IPS DF 6.9 (cell line): ENCODE results near the gene IGF2R.
"Not testable (repeated sequence)": the region's sequence is repeated elsewhere in the genome, so short reads cannot be mapped to it uniquely, and the experiment has no call there.

ENCODE experiments used
- DNase-seq: peaks from one replicate; pipeline ENCODE4 v3.0.0-alpha.2; 2013; ENCODE audit warnings: low read depth, low spot score
- H3K27ac ChIP-seq: one replicate; pipeline ENCODE4 v1.5.1; 2013; ENCODE audit warnings: low read length, control low read depth
- H3K27me3 ChIP-seq: 2 replicates; pipeline ENCODE4 v1.6.1; 2013; ENCODE audit warnings: mild to moderate bottlenecking, low read length; ENCODE audit not compliant: control insufficient read depth, insufficient read depth
- H3K36me3 ChIP-seq: 2 replicates; pipeline ENCODE4 v1.6.1; 2013; ENCODE audit warnings: low read length; ENCODE audit not compliant: control insufficient read depth, insufficient read depth
- H3K4me1 ChIP-seq: 2 replicates; pipeline ENCODE4 v1.6.1; 2013; ENCODE audit warnings: low read length; ENCODE audit not compliant: control insufficient read depth, insufficient read depth
- H3K4me3 ChIP-seq: 2 replicates; pipeline ENCODE4 v1.5.1; 2013; ENCODE audit warnings: mild to moderate bottlenecking, low read length
- H3K9me3 ChIP-seq: 2 replicates; pipeline ENCODE4 v1.6.1; 2013; ENCODE audit warnings: low read length, inconsistent platforms; ENCODE audit not compliant: control insufficient read depth, insufficient read depth
- WGBS: extraction: QIAGEN DNeasy Blood & Tissue Kit; methylation state at CpG from one replicate; pipeline ENCODE4 v1.1.7; 2013; ENCODE audit warnings: mixed read lengths, missing lambda C conversion rate; ENCODE audit not compliant: insufficient read length, insufficient coverage; 5-methylcytosine and 5-hydroxymethylcytosine counted together

Gene IGF2R

GRCh38 chr6:160121981-160122380 lies 153.1 kb downstream of the IGF2R start:
- H3K27ac ChIP-seq: no peak overlapping the region
- no peaks in the 10 kb centered on the region for H3K27me3 ChIP-seq
- H3K4me3 ChIP-seq: no peak overlapping the region
- no peaks in the 10 kb centered on the region for H3K36me3 ChIP-seq
- H3K4me1 ChIP-seq: no peaks in the 10 kb centered on the region
- peaks cover 3% of the 10 kb centered on the region; the same call in 1 of the 2 replicates for H3K9me3 ChIP-seq
- DNase-seq: no peak
- no CpG with 5 or more reads among the region's 14 CpGs for WGBS

DNA sequence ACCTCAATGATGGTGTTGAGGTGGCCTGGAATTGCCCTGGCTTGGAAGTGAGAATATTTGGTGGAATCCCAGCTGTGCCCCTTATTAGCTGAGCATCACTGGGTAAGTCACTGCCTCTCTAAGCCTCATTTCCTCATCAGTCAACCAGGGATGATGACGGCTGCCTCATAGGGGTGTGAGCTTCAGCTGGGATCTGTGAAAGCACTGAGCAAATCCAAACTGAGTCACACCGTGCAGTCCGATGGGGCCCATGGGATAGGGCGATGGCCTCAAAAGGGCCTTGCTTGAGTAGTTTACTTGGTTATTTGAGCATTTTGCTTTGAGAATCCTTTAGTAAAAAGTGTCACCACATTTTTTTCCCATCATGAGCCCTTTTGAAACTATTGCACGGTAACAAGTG lies 153.9 kb downstream of the IGF2R start:
- Histone ChIP-seq H3K36me3 (no peaks in the 10 kb centered on the region), H3K4me1 (no peaks in the 10 kb centered on the region), H3K27me3 (no peaks in the 10 kb centered on the region), H3K4me3 (no peak overlapping the region), H3K27ac (no peak overlapping the region), H3K9me3 (peaks cover 3% of the 10 kb centered on the region; the same call in 1 of the 2 replicates)
- WGBS: no CpG with 5 or more reads among the region's 5 CpGs
- DNase-seq: no peak

- Histone ChIP-seq H3K36me3 (no peaks in the 10 kb centered on the region), H3K4me3 (no peak overlapping the region), H3K9me3 (no peaks in the 10 kb centered on the region), H3K4me1 (no peaks in the 10 kb centered on the region), H3K27ac (no peak overlapping the region), H3K27me3 (no peaks in the 10 kb centered on the region)
- DNase-seq: no peak
- no CpG with 5 or more reads among the region's 2 CpGs for WGBS
Measured at GRCh38 chr6:160124007-160124406, 155.1 kb downstream of the IGF2R start.

DNA sequence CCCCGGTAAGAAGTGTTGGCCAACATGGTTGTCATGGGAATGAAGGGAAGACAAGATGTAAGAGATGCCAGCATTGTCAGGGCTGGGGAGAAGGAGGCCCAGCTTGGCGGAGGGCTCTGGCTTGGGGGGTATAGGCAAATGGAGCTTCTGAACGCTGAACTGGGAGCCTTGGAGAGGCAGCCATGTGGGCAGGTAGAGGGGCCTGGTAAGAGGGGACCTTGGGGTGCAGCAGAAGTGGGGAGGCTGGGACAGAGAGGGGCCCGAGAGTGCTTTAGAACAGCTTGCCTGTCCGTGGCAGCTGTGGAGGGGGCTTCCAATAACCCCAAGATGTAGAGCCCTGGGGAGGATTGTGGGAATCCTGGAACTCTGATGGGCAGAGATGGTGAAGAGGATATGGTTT lies 155.7 kb downstream of the IGF2R start:
- no peak overlapping the region for H3K4me3 ChIP-seq
- WGBS: no CpG with 5 or more reads among the region's 5 CpGs
- no peaks in the 10 kb centered on the region for H3K9me3 ChIP-seq
- DNase-seq: no peak
- no peak overlapping the region for H3K27ac ChIP-seq
- H3K36me3 ChIP-seq: no peaks in the 10 kb centered on the region
- H3K27me3 ChIP-seq: no peaks in the 10 kb centered on the region
- no peaks in the 10 kb centered on the region for H3K4me1 ChIP-seq

DNA sequence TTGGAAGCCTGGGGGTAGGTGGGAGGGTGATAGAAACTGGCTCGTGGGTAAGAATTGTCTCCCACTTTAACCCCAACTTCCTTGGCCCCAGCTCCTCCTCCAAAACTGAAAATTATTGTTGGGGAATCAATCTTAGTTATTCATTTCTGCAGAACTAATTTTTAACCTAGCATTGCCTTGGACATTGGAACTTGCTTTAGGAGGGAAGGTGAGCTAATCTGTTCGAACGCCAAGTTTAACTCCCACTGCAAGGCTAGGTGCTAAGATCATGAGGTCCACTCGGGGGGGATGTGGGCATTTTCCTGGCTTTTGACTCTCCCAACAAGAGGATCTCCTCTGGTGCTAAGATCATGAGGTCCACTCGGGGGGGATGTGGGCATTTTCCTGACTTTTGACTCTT lies 156.2 kb downstream of the IGF2R start:
- not testable (repeated sequence) for H3K4me3 ChIP-seq, H3K4me1 ChIP-seq, H3K9me3 ChIP-seq, H3K27ac ChIP-seq, H3K36me3 ChIP-seq, DNase-seq, H3K27me3 ChIP-seq
- no CpG with 5 or more reads among the region's 5 CpGs for WGBS

- Histone ChIP-seq H3K4me3 (no peak overlapping the region), H3K9me3 (no peaks in the 10 kb centered on the region), H3K27ac (no peak overlapping the region), H3K4me1 (peaks cover 6% of the 10 kb centered on the region), H3K27me3 (no peaks in the 10 kb centered on the region), H3K36me3 (no peaks in the 10 kb centered on the region)
- no peak for DNase-seq
- WGBS: no CpG with 5 or more reads among the region's 16 CpGs
Measured at GRCh38 chr6:160127270-160128124, 158.6 kb downstream of the IGF2R start.

GRCh38 chr6:160128125-160128683 lies 159.3 kb downstream of the IGF2R start:
- Histone ChIP-seq H3K36me3 (no peaks in the 10 kb centered on the region), H3K4me1 (peaks cover 9% of the 10 kb centered on the region), H3K27me3 (no peaks in the 10 kb centered on the region), H3K9me3 (no peaks in the 10 kb centered on the region), H3K4me3 (no peak overlapping the region), H3K27ac (no peak overlapping the region)
- WGBS: no CpG with 5 or more reads among the region's 3 CpGs
- no peak for DNase-seq

DNA sequence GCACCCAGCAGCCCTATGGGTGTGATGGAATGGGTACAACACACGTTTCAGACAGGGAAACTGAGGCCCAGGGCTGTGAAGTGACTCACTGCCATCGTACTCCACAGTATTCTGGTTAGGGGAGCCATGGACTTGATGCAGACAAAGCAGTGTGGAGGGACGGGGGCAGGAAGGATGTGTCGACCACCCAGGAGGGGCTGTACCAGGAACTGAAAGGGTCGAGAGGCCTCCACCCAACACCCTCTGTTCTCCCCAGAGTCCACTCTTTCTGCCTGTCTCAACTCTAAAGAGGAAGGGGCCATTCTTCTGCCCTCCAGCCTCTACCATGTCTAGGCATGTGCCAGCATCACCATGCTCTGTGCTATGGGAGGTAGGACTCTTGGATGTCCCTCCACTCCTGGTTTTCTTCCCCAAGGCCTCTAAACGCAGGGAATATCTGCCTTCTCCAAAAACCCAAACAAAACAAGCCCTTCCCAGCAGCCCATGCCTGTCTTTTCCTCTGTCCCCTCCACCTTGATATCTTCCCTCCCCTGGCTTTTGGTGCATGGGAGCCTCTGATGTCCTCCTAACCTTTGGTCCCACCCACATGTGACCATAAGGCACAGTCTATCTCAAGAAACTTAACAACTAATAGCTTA lies 160.1 kb downstream of the IGF2R start:
- no CpG with 5 or more reads among the region's 6 CpGs for WGBS
- Histone ChIP-seq H3K9me3 (no peaks in the 10 kb centered on the region), H3K27ac (no peak overlapping the region), H3K36me3 (no peaks in the 10 kb centered on the region), H3K4me3 (no peak overlapping the region), H3K27me3 (no peaks in the 10 kb centered on the region), H3K4me1 (peaks cover 12% of the 10 kb centered on the region)
- DNase-seq: no peak

DNA sequence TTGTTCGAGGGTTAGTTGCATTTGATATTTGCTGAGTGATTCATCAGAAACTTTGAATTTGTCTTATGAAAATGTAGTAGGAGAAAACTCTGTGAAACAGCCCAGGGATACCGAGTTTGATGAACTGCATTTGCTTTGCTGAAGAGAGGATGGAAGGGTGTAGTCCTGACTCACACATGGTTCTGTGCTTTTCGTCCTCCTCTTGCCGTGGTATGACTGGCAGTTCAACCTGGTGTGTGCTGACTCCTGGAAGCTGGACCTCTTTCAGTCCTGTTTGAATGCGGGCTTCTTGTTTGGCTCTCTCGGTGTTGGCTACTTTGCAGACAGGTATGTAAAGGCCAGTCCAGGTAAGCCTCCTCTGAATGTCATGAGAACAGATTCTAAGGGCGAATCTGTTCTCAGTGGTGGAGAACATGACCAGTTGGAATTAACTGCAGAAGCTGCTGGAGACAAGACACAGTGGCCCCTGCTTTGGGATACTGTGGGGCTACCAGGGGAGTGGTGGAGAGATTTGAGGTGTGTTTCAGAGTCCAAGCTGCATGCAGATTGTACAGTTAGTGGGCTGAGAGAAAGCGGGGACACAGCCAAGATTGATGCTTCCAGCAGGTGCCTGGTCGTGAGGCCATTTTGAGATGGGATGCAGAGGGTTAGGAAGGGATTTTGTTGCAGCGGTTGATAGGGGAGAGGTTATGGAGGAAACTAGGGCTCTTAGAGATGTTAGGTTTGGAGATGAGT lies 161.2 kb downstream of the IGF2R start:
- Histone ChIP-seq H3K27ac (no peak overlapping the region), H3K9me3 (no peaks in the 10 kb centered on the region), H3K27me3 (no peaks in the 10 kb centered on the region), H3K36me3 (no peaks in the 10 kb centered on the region), H3K4me1 (peaks cover 12% of the 10 kb centered on the region), H3K4me3 (no peak overlapping the region)
- no peak for DNase-seq
- 100% methylated on average over 1 of the region's 10 CpGs for WGBS

DNA sequence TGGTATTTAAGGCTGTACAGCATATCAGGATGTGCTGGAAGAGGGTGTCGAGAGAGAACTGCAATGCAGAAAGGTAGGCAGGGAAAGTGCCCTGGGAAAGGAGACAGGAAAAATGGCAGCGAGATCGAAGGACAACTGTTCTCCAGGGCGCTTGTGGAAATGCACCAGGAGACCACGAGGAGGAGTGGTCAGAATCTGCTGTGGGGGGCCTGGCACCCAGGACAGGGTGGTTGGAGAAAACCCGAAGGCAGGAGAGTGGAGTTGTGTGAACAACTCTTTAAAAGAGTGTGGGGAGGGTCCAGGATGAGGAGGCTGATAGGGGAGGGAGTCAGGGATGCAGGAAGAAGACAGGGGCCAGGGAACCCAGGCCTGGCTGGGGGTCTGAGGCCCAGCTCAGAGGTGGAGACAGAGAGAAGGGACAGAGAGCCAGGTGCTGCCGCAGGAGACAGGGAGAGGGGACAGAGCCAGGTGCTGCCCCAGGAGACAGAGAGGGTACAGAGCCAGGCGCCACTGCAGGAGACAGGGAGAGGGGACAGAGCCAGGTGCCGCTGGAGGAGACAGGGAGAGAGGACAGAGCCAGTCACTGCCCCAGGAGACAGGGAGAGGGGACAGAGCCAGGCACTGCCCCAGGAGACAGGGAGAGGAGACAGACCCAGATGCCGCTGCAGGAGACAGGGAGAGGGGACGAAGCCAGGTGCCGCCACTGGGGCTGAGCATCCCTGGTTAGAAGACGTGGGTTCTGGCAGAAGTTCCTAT lies 162.0 kb downstream of the IGF2R start:
- no peak for DNase-seq
- no peaks in the 10 kb centered on the region for H3K9me3 ChIP-seq
- peaks cover 12% of the 10 kb centered on the region for H3K4me1 ChIP-seq
- no peaks in the 10 kb centered on the region for H3K36me3 ChIP-seq
- H3K4me3 ChIP-seq: no peak overlapping the region
- no CpG with 5 or more reads among the region's 13 CpGs for WGBS
- H3K27me3 ChIP-seq: no peaks in the 10 kb centered on the region
- H3K27ac ChIP-seq: no peak overlapping the region
